PC-3 (cell line): ENCODE results near the gene TLCD2.
"Not testable (repeated sequence)": the region's sequence is repeated elsewhere in the genome, so short reads cannot be mapped to it uniquely, and the experiment has no call there.

ENCODE experiments used
- CTCF ChIP-seq: fragments of 300-600 bp; sonication (generic); conservative IDR thresholded peaks from 2 replicates; pipeline ENCODE4 v1.5.1; 2017; ENCODE audit warnings: antibody characterized with exemption, low read depth, mild to moderate bottlenecking, low read length
- EZH2phosphoT487 ChIP-seq: fragments of 300-600 bp; sonication (generic); IDR thresholded peaks from 2 replicates; pipeline ENCODE4 v1.6.1; 2018; ENCODE audit warnings: mild to moderate bottlenecking, antibody characterized with exemption, low read length, borderline replicate concordance

GRCh38 chr17:1722022-1722421 is 11.8 kb upstream of the TLCD2 start:
- not testable (repeated sequence) for TF ChIP-seq CTCF, EZH2phosphoT487
